Mucosa of descending colon (tissue), 3 donors: ENCODE measurements around the gene HDLBP. TPM values are rescaled to one million over a fixed set of nuclear protein-coding genes. Genes with fewer than 3 reads are reported as not detected.

ENCODE experiments used
- ATAC-seq: fragments of 200-7000 bp; cut with Tn5 transposase; one replicate; pipeline ENCODE4 v1.9.1; 2020; ENCODE audit warnings: mild to moderate bottlenecking, moderate library complexity
- DNase-seq, 3 donors: peaks; one replicate each; pipeline ENCODE4 v3.0.0-alpha.2; 2020
- H3K36me3 ChIP-seq: fragments of 200-600 bp; one replicate; pipeline ENCODE4 v1.8.0; 2021; ENCODE audit warnings: low read depth, mild to moderate bottlenecking
- H3K4me1 ChIP-seq: fragments of 200-600 bp; one replicate; pipeline ENCODE4 v1.8.0; 2021; ENCODE audit warnings: low read depth, mild to moderate bottlenecking
- H3K4me3 ChIP-seq: fragments of 200-600 bp; one replicate; pipeline ENCODE4 v1.8.0; 2021; ENCODE audit warnings: mild to moderate bottlenecking
- H3K9me3 ChIP-seq: fragments of 200-600 bp; one replicate; pipeline ENCODE4 v1.8.0; 2021; ENCODE audit warnings: mild to moderate bottlenecking
- CTCF ChIP-seq: fragments of 200-600 bp; IDR thresholded peaks from one replicate; pipeline ENCODE4 v1.8.0; 2022; ENCODE audit warnings: antibody characterized with exemption, mild to moderate bottlenecking
- intact Hi-C, 2 donors: fragments of 100-400 bp; cut with DNase I in 1 of 2; cut with micrococcal nuclease in 1 of 2; formaldehyde crosslinking; loops; one replicate each; pipeline versions ENCODE4 v1.11.0 to v1.11.1; 2022; cut with DNase I, micrococcal nuclease
- total RNA-seq, 3 donors: library from RNA; stranded (reverse); fragmentation: NEBNext Ultra II Directional in 2 of 3; extraction: Animal tissue kit (Norgen Biotek cat#: 25700) in 2 of 3; gene quantifications; one replicate each; pipeline versions ENCODE4 v1.2.1 to v1.2.4, GENCODE V29; 2021 to 2023
- donor health status: DM: no; HTN: no; CAD: no; lungs with moderate emphysema.
- donor health status: DM: no; HTN: no; CAD: no.
- donor health status: DM: no; HTN: yes; CAD: no.

HDLBP gene
- total RNA-seq, 3 donors from 2014 or later: 363 to 417 (median 379) TPM

GRCh38 chr2:241357531-241357930 is 42.1 kb upstream of the HDLBP start:
- DNase-seq (no peak), ATAC-seq (no peak)
- no peaks in the 10 kb centered on the region for H3K9me3 ChIP-seq
- H3K4me1 ChIP-seq: peaks cover 40% of the 10 kb centered on the region
- intact Hi-C loops: no loop called here
- TF ChIP-seq CTCF: no peak
- no peaks in the 10 kb centered on the region for H3K36me3 ChIP-seq
- no peak overlapping the region for H3K4me3 ChIP-seq

- H3K4me1 ChIP-seq: peaks cover 44% of the 10 kb centered on the region
- TF ChIP-seq CTCF: no peak
Observed at GRCh38 chr2:241356871-241357260, 41.4 kb upstream of the HDLBP start.

GRCh38 chr2:241355983-241356870 is 40.8 kb upstream of the HDLBP start, which contains the start of gene FARP2:
TSS of gene FARP2 (plus strand) at chr2:241356285. CDS start at chr2:241373108, 16,823 bp downstream.
- Histone ChIP-seq H3K9me3 (no peaks in the 10 kb centered on the region), H3K36me3 (no peaks in the 10 kb centered on the region), H3K4me3 (peak within 1 kb of the TSS; percentile 66), H3K4me1 (peaks cover 45% of the 10 kb centered on the region)
- peak; percentile 83 for ATAC-seq
- intact Hi-C loops: no loop called here
- no peak for TF ChIP-seq CTCF
- DNase-seq: peak; percentile 99 to 100 (median 100)

More at GRCh38 chr2:241356871-241357260, 41.4 kb upstream of the HDLBP start:
- peak overlapping the region; percentile 66 for H3K4me3 ChIP-seq
- no peaks in the 10 kb centered on the region for H3K36me3 ChIP-seq
- DNase-seq: no peak
- ATAC-seq: no peak
- intact Hi-C loops: no loop called here
- no peaks in the 10 kb centered on the region for H3K9me3 ChIP-seq

GRCh38 chr2:241354668-241355658 is 39.5 kb upstream of the HDLBP start:
- H3K4me3 ChIP-seq: no peak overlapping the region
- DNase-seq (peak; percentile 89 to 97 (median 94)), ATAC-seq (peak; percentile 66)
- no peaks in the 10 kb centered on the region for H3K9me3 ChIP-seq
- TF ChIP-seq CTCF: no peak
- H3K36me3 ChIP-seq: no peaks in the 10 kb centered on the region
- intact Hi-C loops: no loop called here
- peaks cover 47% of the 10 kb centered on the region for H3K4me1 ChIP-seq

- no peak for DNase-seq
- Histone ChIP-seq H3K4me3 (no peak overlapping the region), H3K9me3 (no peaks in the 10 kb centered on the region), H3K36me3 (peaks cover 5% of the 10 kb centered on the region), H3K4me1 (peaks cover 24% of the 10 kb centered on the region)
- intact Hi-C loops: no loop called here
- no peak for TF ChIP-seq CTCF
- no peak for ATAC-seq
Observed at GRCh38 chr2:241352227-241352626, 36.8 kb upstream of the HDLBP start.
